ENCODE data around the gene GAA. TPM values are rescaled to one million over a fixed set of nuclear protein-coding genes. Genes with fewer than 3 reads are reported as not detected.

GAA gene
- total and polyA plus RNA-seq, 10 of the 15 experiments (the other 5 are each of a cell fraction or from before 2014, with no cell fraction given) = 0.18 to 10.5 (median 4.1) TPM

DNA sequence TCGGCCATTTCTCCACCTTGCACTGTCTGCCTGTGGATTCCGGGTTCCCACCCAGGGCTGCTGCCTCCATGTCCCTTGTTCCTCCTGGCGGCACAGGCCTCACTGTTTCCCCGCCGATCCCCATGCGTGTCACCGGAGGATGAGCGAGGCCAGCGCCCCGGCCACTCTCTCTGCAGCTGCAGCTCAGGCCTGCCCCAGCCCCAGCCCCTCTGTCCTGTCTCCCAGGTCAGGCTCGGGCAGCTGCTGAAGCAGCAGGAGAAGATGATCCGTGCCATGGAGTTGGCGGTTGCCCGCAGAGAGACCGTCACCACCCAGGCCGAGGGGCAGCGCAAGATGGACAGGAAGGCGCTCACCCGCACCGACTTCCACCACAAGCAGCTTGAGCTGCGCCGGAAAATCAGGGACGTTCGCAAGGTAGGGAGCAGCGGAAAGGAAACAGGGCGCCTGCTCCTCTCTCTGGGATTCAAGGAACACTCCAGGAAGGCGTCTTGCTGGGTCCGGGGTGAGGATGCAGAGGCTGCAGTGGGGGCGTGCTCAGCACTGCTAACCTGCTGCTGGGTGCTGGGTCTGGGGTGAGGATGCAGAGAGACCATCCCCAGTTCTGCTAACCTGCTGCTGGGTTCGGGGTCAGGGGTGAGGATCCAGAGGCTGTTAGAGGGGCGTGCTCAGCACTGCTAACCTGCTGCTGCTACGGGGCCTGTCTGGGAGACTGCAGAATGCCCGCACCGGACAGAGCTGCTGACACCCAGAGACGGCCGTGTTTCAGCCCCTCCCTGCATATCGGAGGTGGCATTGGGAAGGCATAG lies 6.1 kb upstream of the GAA start (continued):
- no peak for TF ChIP-seq ZNF622 (IDR thresholded peaks at IDR 0.05)

- no peaks in the 10 kb centered on the region for H3K36me3 ChIP-seq (ENCODE audit: control insufficient read depth in 2 of 2, insufficient read depth in 2 of 2, low read length in 1 of 2)
- no peak overlapping the region for H3K4me2 ChIP-seq (ENCODE audit: control insufficient read depth, insufficient read depth)
- WGBS (ENCODE audit: insufficient coverage, insufficient replicate concordance, low lambda C conversion rate, missing lambda C conversion rate) = 44% methylated on average over 16 of the region's 16 CpGs
- no peaks in the 10 kb centered on the region for H3K79me2 ChIP-seq (ENCODE audit: control insufficient read depth, insufficient read depth, low read length)
- H3K9ac ChIP-seq (ENCODE audit: control insufficient read depth, insufficient read depth, low read length) = no peak overlapping the region
- ChIA-PET RAD21 (ENCODE audit: unreplicated experiment) (no interaction called here), CTCF (no interaction called here), POLR2A (no interaction called here), SMC1A (ENCODE audit: uncharacterized antibody, unreplicated experiment) (no interaction called here)
- intact Hi-C loops (cut with micrococcal nuclease; ENCODE audit: unreplicated experiment) (no loop called here), in situ Hi-C loops (cut with MboI) (no loop called here)
- no peak overlapping the region for H2AFZ ChIP-seq (ENCODE audit: control insufficient read depth, low read depth, low read length)
- no peaks in the 10 kb centered on the region for H3K27me3 ChIP-seq (replicated peaks in 1 of 2; ENCODE audit: control insufficient read depth in 2 of 2, insufficient read depth in 2 of 2, low read length in 1 of 2)
- BruUV-seq (replicated peaks) = no TSS peak
- no peak for DNase-seq (ENCODE audit: low read depth, low spot score)
- no peaks in the 10 kb centered on the region for H3K9me3 ChIP-seq (replicated peaks; ENCODE audit: control insufficient read depth, insufficient read depth, low read length)
- ATAC-seq = no peak
- H3K4me1 ChIP-seq (ENCODE audit: control insufficient read depth, insufficient read depth, low read length) = peaks cover 11% of the 10 kb centered on the region
- H3K4me3 ChIP-seq = no peak overlapping the region
- H3K27ac ChIP-seq (ENCODE audit: control insufficient read depth, insufficient read depth) = no peak overlapping the region
- FAIRE-seq = no peak
- H4K20me1 ChIP-seq (ENCODE audit: control insufficient read depth, insufficient read depth) = no peaks in the 10 kb centered on the region
- TF ChIP-seq, protein P1, sequence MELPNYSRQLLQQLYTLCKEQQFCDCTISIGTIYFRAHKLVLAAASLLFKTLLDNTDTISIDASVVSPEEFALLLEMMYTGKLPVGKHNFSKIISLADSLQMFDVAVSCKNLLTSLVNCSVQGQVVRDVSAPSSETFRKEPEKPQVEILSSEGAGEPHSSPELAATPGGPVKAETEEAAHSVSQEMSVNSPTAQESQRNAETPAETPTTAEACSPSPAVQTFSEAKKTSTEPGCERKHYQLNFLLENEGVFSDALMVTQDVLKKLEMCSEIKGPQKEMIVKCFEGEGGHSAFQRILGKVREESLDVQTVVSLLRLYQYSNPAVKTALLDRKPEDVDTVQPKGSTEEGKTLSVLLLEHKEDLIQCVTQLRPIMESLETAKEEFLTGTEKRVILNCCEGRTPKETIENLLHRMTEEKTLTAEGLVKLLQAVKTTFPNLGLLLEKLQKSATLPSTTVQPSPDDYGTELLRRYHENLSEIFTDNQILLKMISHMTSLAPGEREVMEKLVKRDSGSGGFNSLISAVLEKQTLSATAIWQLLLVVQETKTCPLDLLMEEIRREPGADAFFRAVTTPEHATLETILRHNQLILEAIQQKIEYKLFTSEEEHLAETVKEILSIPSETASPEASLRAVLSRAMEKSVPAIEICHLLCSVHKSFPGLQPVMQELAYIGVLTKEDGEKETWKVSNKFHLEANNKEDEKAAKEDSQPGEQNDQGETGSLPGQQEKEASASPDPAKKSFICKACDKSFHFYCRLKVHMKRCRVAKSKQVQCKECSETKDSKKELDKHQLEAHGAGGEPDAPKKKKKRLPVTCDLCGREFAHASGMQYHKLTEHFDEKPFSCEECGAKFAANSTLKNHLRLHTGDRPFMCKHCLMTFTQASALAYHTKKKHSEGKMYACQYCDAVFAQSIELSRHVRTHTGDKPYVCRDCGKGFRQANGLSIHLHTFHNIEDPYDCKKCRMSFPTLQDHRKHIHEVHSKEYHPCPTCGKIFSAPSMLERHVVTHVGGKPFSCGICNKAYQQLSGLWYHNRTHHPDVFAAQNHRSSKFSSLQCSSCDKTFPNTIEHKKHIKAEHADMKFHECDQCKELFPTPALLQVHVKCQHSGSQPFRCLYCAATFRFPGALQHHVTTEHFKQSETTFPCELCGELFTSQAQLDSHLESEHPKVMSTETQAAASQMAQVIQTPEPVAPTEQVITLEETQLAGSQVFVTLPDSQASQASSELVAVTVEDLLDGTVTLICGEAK (IDR thresholded peaks at IDR 0.05; ENCODE audit: borderline replicate concordance) = no peak
- TF ChIP-seq ZBED1 (IDR thresholded peaks at IDR 0.05; ENCODE audit: borderline replicate concordance) (no peak), ZNF207 (IDR thresholded peaks at IDR 0.05; ENCODE audit: borderline replicate concordance) (no peak), SMC3 (IDR thresholded peaks at IDR 0.05; ENCODE audit: borderline replicate concordance, low read length) (no peak), TCF3 (IDR thresholded peaks at IDR 0.05; ENCODE audit: borderline replicate concordance, insufficient read depth, low read depth, low read length) (no peak), NR2C1 (IDR thresholded peaks at IDR 0.05) (no peak), MYC (IDR thresholded peaks at IDR 0.05; ENCODE audit: insufficient read depth, insufficient read length, insufficient replicate concordance, low read length, severe bottlenecking) (no peak), RELA (IDR thresholded peaks at IDR 0.05; ENCODE audit: borderline replicate concordance, partially characterized antibody) (no peak), TCF7 (IDR thresholded peaks at IDR 0.05; ENCODE audit: borderline replicate concordance) (no peak)
- TF ChIP-seq, protein P2, sequence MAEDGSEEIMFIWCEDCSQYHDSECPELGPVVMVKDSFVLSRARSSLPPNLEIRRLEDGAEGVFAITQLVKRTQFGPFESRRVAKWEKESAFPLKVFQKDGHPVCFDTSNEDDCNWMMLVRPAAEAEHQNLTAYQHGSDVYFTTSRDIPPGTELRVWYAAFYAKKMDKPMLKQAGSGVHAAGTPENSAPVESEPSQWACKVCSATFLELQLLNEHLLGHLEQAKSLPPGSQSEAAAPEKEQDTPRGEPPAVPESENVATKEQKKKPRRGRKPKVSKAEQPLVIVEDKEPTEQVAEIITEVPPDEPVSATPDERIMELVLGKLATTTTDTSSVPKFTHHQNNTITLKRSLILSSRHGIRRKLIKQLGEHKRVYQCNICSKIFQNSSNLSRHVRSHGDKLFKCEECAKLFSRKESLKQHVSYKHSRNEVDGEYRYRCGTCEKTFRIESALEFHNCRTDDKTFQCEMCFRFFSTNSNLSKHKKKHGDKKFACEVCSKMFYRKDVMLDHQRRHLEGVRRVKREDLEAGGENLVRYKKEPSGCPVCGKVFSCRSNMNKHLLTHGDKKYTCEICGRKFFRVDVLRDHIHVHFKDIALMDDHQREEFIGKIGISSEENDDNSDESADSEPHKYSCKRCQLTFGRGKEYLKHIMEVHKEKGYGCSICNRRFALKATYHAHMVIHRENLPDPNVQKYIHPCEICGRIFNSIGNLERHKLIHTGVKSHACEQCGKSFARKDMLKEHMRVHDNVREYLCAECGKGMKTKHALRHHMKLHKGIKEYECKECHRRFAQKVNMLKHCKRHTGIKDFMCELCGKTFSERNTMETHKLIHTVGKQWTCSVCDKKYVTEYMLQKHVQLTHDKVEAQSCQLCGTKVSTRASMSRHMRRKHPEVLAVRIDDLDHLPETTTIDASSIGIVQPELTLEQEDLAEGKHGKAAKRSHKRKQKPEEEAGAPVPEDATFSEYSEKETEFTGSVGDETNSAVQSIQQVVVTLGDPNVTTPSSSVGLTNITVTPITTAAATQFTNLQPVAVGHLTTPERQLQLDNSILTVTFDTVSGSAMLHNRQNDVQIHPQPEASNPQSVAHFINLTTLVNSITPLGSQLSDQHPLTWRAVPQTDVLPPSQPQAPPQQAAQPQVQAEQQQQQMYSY (CRISPR knock-in tag; IDR thresholded peaks at IDR 0.05) = no peak
These were observed 5.4 kb upstream of the GAA start for GRCh38 chr17:80095844-80096475.

Measured in GM12878 (cell line).